GM19043 (cell line): ENCODE results near the gene CR1L.
"Not testable (repeated sequence)": the region's sequence is repeated elsewhere in the genome, so short reads cannot be mapped to it uniquely, and the experiment has no call there.

Experiments
- ATAC-seq: cut with Tn5 transposase; IDR thresholded peaks from one replicate; pipeline ENCODE4 v1.9.1; 2021; ENCODE audit warnings: low read depth; ENCODE audit not compliant: unreplicated experiment

Gene CR1L

DNA sequence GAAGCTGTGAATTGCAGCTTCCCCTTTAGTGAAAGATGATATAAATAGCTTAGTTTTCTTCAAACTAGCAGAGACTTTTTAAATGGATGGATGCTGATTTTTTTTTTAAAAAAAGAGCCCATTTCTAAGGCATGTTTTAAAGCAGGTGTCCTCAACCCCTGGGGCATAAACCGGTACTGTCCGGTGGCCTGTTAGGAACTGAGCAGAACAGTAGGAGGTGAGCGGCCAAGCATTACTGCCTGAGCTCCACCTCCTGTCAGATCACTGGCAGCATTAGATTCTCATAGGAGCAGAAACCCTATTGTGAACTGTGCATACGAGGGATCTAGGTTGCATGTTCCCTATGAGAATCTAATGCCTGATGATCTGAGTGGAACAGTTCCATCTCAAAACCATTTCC, 31.2 kb downstream of the CR1L start:
- ATAC-seq = no peak

DNA sequence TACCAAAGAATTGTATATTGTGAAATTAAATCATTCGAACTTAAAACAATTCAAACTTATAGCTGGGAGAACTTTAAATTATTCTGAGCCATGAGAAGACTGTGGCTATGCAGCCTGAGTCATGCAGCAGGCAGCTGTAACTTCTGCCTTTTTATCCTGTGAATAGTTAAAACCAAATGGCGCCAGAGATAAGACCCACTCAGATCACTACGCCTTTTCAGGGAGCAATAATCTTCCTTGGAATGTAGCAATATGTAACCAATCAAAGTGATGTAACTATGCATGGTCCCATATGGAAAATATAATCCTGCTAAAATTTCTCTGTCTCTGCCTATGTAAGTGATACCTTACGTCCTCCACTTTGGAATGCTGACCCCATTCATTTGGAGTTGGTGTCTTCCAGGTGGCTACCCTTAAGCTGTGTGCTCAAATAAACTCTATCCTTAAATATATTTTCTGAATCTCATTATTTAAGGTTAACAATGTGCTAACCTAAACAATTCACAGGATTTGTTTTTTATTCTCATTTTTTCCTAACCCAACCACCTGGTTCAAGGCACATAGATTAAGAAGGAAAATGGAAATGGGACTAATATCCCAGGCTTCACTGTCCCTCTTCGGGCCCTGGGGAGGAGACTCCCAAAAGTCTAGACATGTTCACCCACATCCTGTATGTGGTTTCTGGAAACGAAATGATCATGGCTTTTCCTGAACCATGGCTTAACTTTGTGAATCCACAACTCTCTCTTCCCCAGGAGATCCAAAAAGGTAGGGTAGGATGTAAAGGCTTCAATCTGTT, 35.9 kb downstream of the CR1L start:
- ATAC-seq = not testable (repeated sequence)

DNA sequence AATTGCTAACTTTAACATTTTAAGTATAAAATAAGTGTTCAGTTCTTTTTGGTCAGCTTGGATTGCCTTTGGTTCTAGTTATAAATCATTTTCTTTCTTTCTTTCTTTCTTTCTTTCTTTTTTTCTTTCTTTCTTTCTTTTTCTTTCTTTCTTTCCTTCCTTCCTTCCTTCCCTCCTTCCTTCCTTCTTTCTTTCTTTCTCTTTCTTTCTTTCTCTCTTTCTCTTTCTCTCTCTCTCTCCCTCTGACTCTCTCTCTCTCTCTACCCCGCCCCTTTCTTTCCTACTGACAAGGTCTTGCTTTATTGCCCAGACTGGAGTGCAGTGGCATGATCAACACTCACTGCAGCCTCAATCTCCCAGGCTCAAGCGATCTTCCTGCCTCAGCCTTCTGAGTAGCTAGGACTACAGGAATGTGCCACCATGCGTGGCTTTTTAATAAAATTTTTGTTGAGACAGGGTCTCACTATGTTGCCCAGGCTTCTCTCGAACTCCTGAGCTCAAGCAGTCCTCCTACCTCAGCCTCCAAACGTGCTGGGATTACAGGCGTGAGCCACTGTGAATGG, 38.0 kb downstream of the CR1L start:
- ATAC-seq = not testable (repeated sequence)

DNA sequence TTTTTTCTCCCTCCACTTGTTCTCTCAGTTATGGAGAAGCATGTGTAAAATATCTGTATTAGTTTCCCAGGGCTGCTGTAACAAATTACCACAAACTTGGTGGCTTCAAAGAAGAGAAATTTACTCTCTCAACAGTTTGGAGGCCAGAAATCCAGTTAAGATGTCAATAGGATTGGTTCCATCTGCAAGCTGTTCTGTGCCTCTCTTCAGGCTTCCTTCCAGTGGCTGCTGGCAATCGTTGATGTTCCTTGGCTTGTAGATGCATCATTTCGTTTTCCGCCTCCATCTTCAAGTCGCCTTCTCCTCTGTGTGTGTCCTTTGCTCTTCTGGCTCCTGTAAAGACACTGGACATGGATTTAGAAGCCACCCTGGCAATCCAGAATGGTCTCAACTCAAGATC, 45.6 kb downstream of the CR1L start:
- ATAC-seq = not testable (repeated sequence)

DNA sequence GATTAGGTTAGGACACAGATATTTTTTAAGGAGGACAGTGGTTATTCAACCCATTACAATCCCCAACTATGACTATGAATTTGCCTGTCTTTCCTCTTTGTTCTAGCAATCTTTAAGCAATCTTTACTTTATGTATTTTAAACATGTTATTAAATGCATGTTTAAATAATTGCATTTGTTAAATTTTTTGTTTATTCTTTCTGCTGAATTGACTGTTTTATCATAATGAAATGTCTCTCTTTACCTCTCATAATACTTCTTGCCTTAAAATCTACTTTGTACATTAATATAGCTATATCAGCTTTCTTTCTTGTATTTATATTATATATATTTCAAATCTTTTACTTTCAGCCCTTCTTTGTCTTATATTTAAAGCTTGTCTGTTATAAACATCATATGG, 46.1 kb downstream of the CR1L start:
- ATAC-seq = no peak

DNA sequence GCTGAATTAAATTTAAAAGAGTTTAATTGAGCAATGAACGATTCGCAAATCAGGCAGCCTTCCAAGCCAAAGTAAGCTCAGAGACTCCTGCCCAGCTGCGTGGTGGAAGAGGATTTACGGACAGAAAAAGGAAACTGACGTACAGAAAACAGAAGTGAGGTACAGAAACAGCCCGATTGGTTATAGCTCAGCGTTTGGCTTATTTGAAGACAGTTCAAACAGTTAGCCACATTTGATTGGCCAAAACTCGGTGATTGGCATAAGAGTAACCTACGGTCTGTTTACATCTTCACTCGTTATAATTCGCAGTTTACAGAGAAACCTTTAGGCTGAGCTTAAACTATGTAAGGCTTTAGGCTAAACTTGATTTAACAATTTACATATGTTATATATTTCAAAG, 46.9 kb downstream of the CR1L start:
- ATAC-seq = no peak

DNA sequence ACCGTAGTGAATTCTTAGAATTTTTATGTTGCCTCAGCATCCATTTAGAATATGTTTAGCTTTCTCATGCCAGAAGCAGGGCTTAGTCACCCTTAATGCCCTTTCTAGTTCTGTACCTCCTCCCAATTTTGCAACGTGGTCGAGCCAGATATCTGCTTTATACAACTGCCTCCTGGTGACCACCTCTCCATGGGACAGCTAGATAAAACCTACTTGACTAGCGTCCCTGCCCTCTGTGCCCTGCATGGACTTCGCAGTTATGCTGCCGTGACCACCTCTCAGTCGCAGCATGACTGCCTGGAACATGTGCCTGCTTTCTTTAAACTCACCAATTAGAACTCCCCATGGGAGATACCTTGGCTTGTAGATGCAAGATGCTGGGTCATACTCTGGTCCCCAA, 47.4 kb downstream of the CR1L start:
- ATAC-seq = not testable (repeated sequence)

DNA sequence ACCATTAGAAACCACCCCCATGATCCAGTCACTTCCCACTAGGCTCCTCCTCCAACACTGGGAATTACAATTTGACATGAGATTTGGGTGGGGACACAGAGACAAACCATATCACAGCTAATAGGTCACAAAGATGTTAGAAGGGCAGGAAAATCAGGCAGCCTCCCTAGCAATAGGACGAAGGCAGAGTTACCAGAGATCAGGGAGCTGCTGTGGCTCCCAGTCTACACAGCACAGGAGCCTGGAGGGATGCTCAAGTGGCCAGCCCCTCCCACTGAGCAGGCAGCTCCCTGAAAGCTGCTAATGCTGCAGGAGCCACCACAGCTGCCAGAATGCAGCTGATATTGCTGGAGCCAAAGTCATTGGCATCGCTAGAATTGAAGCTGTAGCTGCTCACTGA, 51.0 kb downstream of the CR1L start:
- ATAC-seq = no peak

DNA sequence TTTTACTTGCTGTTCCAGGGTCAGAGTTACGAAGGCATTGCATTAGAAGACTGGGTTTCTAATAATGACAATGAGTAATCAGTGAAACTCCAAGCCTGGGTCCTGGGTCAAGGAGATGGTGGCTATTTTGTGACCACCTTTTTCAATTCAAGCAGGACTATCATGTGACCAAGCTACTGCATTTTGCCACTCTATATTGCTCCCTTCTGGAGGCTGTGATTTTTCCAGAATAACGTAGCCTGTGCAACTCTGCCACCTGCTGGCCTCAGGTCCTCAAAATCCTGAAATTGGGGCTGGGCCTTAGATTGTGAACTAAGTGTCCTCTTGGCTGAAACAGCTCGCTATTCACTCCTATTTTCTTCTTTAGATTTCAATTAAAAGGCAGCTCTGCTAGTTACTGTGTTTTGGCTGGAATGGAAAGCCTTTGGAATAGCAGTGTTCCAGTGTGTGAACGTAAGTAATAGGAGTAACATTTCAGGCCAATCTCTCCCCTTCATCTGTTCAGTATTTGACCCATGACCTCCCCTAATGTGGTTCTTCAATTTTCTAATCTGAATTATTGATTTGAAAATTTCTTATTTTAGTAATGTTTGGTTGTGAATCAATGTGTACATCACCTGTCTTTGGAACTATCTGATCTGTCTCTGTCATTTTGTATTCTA, 54.0 kb downstream of the CR1L start:
- ATAC-seq = no peak

DNA sequence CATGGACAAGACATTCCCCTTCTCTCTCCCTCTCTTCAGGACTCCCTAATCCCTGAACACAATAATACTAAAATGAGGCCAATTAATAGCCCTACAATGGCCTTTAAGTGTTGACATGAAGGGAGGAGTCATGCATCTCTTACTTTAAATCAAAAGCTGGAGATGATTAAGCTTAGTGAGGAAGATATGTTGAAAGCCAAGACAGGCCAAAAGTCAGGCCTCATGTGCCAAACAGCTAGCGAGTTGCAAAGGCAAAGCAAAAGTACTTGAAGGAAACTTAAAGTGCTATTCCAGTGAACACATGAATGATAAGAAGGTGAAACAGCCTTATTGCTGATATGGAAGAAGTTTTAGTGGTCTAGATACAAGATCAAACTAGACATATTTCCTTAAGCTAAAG, 57.4 kb downstream of the CR1L start:
- ATAC-seq = no peak

DNA sequence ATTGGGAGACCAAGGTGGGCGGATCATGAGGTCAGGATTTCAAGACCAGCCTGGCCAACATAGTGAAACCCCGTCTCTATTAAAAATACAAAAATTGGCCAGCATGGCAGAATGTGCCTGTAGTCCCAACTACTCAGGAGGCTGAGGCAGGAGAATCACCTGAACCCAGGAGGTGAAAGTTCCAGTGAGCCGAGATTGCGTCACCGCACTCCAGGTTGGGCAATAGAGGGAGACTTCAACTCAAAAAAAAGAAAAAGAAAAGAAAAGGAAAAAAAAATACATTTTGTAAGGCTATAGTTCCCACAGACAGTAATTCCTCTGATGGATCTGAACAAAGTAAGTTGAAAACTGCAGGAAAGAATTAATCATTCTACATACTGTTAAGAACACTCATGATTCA, 58.8 kb downstream of the CR1L start:
- ATAC-seq = no peak

DNA sequence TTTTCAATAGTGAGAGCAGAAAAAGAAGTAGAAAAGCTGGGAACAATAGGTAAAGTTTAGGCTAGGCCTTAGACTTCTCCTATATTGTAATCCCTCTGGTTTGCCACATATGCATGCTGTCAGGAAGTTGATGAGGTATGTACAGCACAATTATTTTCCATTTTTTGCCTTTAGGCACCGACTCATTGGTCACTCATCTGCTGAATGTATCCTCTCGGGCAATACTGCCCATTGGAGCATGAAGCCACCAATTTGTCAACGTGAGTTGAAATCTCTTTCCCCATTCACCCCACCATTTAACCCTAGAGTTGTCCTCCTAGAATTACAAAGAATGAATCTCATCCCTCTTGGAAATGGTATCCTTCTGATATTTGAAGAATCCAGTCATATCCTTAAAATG, 63.1 kb downstream of the CR1L start:
- not testable (repeated sequence) for ATAC-seq

DNA sequence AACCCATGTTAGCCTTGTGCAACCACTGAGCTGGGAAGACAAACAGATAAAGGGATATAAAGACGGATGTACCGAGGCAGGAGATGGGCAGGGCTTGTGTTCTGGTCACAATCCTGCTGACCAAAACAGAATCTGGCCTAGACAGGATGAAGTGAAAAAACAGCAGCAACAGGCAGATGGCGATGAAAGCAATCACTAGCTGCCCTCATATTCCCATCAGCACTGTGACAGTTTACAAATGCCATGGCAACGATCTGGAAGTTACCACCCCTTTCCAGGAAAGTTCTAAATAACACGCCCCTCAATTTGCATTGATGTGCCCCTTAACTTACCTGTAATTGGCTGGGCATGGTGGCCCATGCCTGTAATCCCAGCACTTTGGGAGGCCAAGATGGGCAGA, 66.4 kb downstream of the CR1L start:
- ATAC-seq = no peak

DNA sequence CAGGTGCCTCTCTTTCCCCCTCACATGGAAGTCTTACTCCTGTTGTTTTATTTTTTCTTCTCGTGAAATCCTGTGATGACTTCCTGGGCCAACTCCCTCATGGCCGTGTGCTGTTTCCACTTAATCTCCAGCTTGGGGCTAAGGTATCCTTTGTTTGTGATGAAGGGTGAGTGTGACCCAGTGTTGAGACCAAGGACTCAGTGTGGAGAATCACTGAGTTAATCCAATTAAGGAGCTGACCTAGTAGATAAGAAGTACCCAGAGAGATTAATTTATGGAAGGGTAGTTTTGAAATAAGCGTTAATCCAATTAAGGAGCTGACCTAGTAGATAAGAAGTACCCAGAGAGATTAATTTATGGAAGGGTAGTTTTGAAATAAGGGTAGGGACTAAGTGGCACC, 67.8 kb downstream of the CR1L start:
- ATAC-seq = not testable (repeated sequence)

DNA sequence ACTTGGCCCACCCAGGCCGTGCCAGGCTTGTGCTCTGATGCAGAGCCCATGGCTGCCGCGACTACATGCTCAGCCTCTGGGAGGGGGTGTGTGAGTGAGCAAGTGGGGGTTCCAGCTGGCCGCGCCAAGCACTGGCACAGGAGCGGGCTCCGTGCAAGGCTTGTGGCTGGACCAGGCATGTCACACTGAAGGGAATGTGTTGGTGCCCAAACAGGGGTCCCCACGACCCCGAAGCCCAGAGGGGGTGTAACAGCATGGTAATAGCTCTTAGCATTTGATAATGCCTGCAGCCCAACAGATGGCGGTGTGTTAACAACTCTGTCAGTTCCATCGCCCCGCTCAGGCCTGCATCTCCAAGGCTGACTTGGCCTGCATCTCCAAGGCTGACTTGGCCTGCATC, 68.6 kb downstream of the CR1L start:
- no peak for ATAC-seq

DNA sequence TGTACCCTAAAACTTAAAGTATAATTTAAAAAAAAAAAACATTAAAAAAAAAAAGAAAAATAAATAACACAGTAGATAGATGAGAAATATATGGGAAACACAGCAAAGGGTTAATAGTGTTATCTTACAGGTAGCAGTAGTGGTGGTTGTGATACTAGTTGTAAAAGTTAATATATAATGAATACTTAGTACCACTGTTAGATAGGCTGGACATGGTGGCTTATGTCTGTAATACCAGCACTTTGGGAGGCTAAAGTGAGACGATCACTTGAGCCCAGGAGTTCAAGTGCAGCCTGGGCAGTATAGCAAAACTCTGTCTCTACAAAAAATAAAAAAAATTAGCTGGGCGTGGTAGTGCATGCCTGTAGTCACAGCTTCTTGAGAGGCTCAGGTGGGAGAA, 74.3 kb downstream of the CR1L start:
- ATAC-seq = no peak

DNA sequence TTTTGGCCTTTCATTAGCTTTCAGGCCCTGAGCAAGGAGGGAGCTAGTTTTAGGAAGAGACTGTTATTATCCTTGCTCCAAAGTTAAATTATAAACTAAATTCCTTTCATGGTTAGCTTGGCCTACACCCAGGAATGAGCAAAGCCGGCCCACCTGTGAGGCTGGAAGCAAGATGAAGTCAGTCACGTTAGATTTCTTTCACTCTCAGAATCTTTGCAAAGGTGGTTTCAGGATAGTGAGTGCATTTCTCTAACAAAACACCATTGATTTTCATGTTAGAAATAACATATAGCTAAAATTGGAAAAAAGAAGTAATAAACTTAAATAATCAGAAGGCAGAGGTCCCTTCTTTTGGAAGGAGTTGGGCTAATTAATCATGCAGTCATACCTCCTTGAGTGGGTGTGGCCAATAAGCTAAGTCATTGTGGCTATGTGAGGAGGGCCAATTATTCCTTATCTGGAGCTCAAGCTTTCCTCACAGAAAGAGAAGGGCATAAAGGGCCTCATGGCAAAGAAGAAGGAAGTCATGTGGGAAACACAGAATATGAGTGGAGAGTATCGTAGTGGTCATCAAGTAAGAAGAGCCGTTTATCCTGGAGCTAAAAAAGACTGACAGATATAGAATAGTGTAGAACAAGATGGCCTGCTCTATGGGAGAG, 83.4 kb downstream of the CR1L start:
- ATAC-seq = not testable (repeated sequence)

DNA sequence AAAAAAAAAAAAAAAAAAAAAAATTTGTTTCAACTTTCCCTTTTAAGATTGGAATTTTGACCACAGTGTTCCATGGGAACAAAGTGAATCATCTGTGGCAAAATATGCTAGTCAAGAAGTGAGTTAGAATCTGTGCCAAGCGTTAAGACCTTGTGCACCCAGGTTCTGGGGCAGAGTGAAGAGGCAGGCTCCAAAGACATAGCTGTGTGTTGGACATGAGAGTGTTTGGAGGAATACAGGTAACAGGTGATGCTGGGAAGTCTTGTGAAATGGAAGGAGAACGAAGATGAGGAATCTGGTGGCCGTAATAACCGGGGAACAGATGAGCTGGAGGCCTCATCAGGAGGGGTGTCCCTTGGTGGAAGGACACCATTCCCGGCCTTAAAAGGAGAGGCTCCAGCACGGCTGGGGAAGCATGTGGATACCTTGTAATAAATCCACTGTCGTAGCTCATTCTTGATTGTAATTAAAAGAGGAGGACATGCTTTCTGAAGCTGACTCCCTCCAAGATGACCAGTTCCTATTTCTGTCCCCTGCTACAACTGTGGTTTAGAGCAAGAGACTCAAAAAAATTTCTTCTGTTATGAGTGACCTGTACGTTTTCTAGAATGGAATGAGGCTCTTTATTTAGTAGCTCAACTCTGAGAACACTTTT, 92.7 kb downstream of the CR1L start:
- not testable (repeated sequence) for ATAC-seq

DNA sequence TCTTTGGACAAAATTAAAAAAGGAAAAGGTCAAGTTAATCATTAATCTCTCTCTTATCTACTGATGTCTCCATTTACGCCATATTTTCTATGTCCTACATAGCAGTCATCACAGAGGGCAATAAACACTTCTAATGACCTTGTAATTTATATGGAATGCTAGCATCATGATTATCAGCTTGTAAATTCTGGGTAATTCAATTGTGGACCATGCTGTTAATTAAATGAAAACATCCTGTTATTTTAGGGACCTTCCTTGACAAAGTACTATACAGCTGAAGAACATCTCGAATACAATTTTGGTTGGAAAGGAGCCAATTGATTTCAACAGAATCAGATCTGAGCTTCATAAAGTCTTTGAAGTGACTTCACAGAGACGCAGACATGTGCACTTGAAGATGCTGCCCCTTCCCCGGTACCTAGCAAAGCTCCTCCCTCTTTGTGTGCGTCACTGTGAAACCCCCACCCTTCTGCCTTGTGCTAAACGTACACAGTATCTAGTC, 93.3 kb downstream of the CR1L start:
- not testable (repeated sequence) for ATAC-seq

DNA sequence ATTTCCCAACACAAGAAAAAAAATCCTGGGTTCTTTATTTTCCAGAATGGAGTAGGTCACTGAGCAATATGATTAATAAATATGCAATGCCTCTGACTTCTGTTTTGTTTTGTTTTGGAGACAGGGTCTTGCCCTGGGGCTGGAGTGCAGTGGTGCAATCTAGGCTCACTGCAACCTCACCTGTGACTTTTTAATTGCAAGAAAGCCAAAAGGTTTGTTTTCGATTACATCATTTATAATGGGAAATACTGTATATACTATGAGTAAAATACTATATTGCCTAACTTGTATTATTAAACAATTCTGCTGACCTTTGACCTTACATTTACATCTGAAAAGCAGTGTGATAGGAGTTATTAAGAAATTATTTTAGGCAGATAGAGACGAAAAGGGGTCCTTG, 95.3 kb downstream of the CR1L start:
- no peak for ATAC-seq
